ENCODE data around the gene KIRREL3.

DNA sequence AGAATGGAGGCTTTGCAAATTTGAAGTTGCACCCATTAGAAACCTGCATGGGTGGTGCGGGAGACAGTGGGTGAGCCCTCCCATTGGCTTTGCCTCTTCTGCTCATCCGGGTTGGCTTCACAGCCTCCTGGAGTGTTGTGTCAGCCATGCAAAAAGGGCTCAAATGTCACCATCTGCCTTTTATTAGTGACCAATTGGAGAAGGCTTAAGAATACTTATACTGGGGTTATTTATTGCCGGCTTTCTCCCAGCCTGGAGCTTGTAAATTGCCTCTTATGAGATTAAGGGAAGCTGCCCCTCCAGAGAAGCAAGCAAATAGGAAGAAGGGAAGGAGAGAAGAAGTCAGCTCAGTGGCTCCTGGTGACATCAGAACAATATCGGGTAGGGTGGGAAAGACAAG, 462.5 kb downstream of the KIRREL3 start:
- TF ChIP-seq CTCF (IDR thresholded peaks at IDR 0.05) = no peak
- TF ChIP-seq POLR2AphosphoS5 (IDR thresholded peaks at IDR 0.05) = no peak
- no peak for TF ChIP-seq POLR2A (IDR thresholded peaks at IDR 0.05)

Data from prostate gland (tissue), 2 donors.